Prostate gland (tissue), 2 donors: Measurements from ENCODE around the gene POU6F2.

Experiments
- CTCF ChIP-seq, 4 experiments: fragments of 200-600 bp in 2 of 4; fragments of 450-650 bp in 2 of 4; sonication (generic) in 2 of 4; IDR thresholded peaks; 1 replicate in 3 of 4; 2 replicates in 1 of 4; pipeline ENCODE4 v1.5.1; 2016 to 2019; ENCODE audit warnings: antibody characterized with exemption in 4 of 4, mild to moderate bottlenecking in 2 of 4, moderate library complexity in 2 of 4
- POLR2AphosphoS5 ChIP-seq: sonication (generic); formaldehyde crosslinking; IDR thresholded peaks from one replicate; pipeline ENCODE4 v1.6.1; 2017; ENCODE audit warnings: antibody characterized with exemption

DNA sequence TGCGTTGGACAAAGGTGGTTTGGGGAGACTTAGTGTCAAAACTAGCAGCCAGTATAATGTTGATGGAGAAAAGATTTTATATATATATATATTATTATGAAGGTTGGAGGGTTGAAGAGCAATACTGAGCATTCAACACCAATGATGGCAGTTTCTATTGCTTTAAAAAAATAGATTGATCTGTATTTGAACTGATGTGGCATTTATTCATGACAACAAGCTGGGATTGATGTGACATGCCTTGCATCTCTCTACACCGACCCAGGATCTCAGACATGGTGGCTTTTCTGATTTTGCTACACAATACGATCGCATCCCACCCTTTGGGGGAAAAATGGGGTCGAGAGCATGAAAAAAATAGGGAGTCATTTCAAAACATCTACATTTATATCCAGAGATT, 175.4 kb downstream of the POU6F2 start:
- TF ChIP-seq POLR2AphosphoS5: no peak
- no peak for TF ChIP-seq CTCF (IDR thresholded peaks at IDR 0.05)
